Measurements from ENCODE around the gene GAB2.
A peak's percentile ranks its signal among the peaks of the same experiment; 100 is the strongest.

GAB2 gene

DNA sequence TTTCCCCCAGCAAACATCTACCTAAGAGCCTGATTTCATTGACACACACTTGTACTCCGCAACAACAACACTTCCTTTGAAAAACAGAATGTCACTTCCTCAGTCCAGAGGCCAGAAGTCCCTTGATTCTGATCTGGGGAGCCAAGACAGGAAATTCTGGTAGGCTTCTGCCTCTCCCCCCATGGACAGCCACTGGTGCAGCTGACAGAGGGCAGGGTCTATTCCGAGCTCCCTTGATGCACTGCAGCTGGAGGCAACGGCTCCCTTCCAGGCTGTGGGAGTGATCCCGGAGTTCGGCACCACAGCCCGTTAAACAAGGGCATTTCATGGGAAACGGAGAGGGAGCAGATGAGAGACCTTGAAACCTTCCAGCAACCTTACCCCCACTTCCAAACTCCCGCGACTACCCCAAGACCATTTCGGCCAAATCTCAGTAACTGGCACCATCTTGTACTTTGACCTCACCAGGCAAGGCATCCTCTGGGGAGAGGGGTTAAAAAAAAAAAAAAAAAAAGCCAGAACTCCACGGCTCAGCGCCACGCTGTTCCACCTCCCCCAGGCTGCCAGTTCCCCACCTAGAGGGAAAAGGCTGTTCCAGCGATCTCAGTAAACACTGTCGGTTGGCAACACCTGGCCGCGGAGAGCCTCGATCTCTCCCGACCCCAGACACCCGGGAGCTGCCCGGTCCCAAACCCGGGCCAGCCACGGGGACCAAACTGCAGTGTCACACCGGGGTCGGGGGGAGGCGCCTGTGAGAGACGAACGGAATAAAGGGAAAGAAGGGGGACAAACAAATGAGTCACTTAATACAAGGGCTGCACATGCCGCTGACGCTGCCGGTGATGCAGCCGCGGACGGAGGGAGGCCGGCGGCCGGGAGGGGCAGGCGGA lies 1.1 kb downstream of the GAB2 start:
- peak overlapping the region; percentile 72 to 76 for H3K4me3 ChIP-seq (ENCODE audit: low read depth in 1 of 2, low read length in 1 of 2)
- no peaks in the 10 kb centered on the region for H3K36me3 ChIP-seq
- H3K27ac ChIP-seq: peak overlapping the region; percentile 100
- no peaks in the 10 kb centered on the region for H3K27me3 ChIP-seq
- peak; percentile 62 for TF ChIP-seq CTCF (IDR thresholded peaks at IDR 0.05)
- H3K9me3 ChIP-seq: no peaks in the 10 kb centered on the region
- peaks cover 68 to 77% of the 10 kb centered on the region in 2 experiments for H3K4me1 ChIP-seq (ENCODE audit: control insufficient read depth in 1 of 2, insufficient read depth in 1 of 2, low read depth in 1 of 2, low read length in 1 of 2)

GRCh38 chr11:78415338-78415737 lies 2.3 kb downstream of the GAB2 start:
- TF ChIP-seq CTCF (IDR thresholded peaks at IDR 0.05): no peak
- Histone ChIP-seq H3K27me3 (no peaks in the 10 kb centered on the region), H3K36me3 (no peaks in the 10 kb centered on the region), H3K4me1 (ENCODE audit: control insufficient read depth in 1 of 2, insufficient read depth in 1 of 2, low read depth in 1 of 2, low read length in 1 of 2) (peaks cover 58 to 65% of the 10 kb centered on the region in 2 experiments), H3K9me3 (no peaks in the 10 kb centered on the region), H3K4me3 (ENCODE audit: low read depth in 1 of 2, low read length in 1 of 2) (peak overlapping the region; percentile 72 to 76), H3K27ac (peak overlapping the region; percentile 100)

DNA sequence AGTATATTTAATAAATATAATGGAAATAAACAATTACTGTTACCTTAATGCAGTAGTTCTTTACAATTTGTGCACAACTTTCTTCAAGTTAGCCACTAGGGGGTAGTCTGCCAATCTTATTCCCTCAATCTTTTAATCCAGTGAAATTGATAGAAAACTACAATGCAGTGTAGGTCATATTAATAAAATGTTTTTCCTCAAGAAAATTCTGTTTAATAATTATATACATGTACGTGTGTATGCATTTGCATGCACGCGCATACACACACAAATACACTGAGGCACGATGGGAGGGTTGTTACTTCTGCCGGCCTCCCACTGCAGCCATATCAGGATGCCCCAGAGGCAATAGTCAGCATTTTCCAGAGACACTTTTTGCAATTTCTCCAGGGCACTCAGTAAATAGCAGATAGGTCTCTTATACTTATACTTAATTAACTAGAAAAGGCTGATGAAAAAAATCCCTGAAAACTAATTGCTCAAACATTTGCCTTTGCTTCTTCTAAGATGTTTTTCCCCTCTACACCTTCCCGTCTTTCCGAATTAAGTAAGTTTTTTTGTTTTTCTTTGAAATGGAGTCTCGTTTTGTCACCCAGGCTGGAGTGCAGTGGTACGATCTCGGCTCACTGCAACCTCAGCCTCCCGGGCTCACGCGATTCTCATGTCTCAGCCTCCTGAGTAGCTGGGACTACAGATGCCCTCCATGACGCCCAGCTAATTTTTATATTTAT lies 3.1 kb downstream of the GAB2 start:
- peak; percentile 48 for TF ChIP-seq CTCF (IDR thresholded peaks at IDR 0.05)

DNA sequence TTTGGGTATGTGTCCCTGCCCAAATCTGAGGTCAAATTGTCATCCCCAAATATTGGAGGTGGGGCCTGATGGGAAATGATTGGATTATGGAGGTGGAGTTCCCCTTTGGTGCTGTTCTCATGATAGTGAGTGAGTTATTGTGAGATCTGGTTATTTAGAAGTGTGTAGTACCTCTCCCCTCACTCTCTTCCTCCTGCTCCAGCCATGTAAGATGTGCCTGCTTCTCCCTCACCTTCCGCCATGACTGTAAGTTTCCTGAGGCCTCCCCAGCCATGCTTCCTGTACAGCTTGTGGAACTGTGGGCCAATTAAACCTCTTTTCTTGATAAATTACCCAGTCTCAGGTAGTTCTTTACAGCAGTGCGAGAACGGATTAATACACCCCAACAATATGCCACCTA lies 9.0 kb downstream of the GAB2 start:
- no peaks in the 10 kb centered on the region for H3K36me3 ChIP-seq
- no peak for TF ChIP-seq CTCF (IDR thresholded peaks at IDR 0.05)
- H3K9me3 ChIP-seq: no peaks in the 10 kb centered on the region
- H3K27me3 ChIP-seq: no peaks in the 10 kb centered on the region
- H3K4me3 ChIP-seq (ENCODE audit: low read depth in 1 of 2, low read length in 1 of 2): peak overlapping the region in 1 of 2 experiments; percentile 38
- H3K27ac ChIP-seq: peak overlapping the region; percentile 69
- peaks cover 20 to 34% of the 10 kb centered on the region in 2 experiments for H3K4me1 ChIP-seq (ENCODE audit: control insufficient read depth in 1 of 2, insufficient read depth in 1 of 2, low read depth in 1 of 2, low read length in 1 of 2)

More for the DNA sequence above, 3.1 kb downstream of the GAB2 start:
- H3K27me3 ChIP-seq: no peaks in the 10 kb centered on the region
- H3K9me3 ChIP-seq: no peaks in the 10 kb centered on the region
- peak overlapping the region; percentile 39 for H3K27ac ChIP-seq
- no peaks in the 10 kb centered on the region for H3K36me3 ChIP-seq
- peaks cover 49 to 56% of the 10 kb centered on the region in 2 experiments for H3K4me1 ChIP-seq (ENCODE audit: control insufficient read depth in 1 of 2, insufficient read depth in 1 of 2, low read depth in 1 of 2, low read length in 1 of 2)
- no peak overlapping the region for H3K4me3 ChIP-seq (ENCODE audit: low read depth in 1 of 2, low read length in 1 of 2)

DNA sequence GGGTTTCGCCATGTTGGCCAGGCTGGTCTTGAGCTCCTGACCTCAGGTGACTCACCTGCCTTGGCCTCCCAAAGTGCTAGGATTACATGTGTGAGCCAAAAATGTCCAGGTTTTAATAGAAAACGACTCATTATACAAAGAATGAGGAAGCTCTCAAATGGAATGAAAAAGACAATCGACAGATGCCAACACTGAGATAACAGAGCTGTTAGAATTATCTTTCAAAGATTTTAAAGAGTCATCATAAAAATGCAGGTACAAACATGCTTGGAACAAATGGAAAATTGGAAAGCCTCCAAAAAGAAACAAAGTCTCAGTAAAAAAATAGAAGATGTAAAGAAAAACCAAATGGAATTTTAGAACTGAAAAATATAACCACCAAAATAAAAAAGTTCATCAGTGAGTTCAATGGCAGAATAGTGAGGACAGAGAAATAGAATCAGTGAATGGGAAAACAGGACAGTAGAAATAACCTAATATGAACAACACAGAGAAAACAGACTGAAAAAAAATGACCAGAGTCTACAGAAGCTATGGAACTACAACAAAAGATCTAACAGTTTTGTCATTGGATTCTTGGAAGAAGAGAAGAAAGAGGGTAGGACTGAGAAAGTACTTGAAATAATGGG lies 10.9 kb downstream of the GAB2 start:
- H3K27ac ChIP-seq: peak overlapping the region; percentile 69
- no peak overlapping the region for H3K4me3 ChIP-seq (ENCODE audit: low read depth in 1 of 2, low read length in 1 of 2)
- no peaks in the 10 kb centered on the region for H3K9me3 ChIP-seq

More for the DNA sequence above, 10.9 kb downstream of the GAB2 start:
- Histone ChIP-seq H3K4me1 (ENCODE audit: control insufficient read depth in 1 of 2, insufficient read depth in 1 of 2, low read depth in 1 of 2, low read length in 1 of 2) (peaks cover 14 to 21% of the 10 kb centered on the region in 2 experiments), H3K27me3 (no peaks in the 10 kb centered on the region), H3K36me3 (no peaks in the 10 kb centered on the region)
- TF ChIP-seq CTCF (IDR thresholded peaks at IDR 0.05): no peak

All from neutrophil (primary cell).